Kidney epithelial cell (primary cell): ENCODE data around the gene TTLL5. TPM values are rescaled to one million over a fixed set of nuclear protein-coding genes. Genes with fewer than 3 reads are reported as not detected.

Source experiments
- DNase-seq: peaks from one replicate; pipeline ENCODE4 v3.0.0-alpha.2; 2010; ENCODE audit warnings: low read depth
- H3K27me3 ChIP-seq: 2 replicates; pipeline ENCODE4 v1.6.0; 2011; ENCODE audit warnings: low read length; ENCODE audit not compliant: control insufficient read depth, insufficient read depth
- H3K36me3 ChIP-seq: 2 replicates; pipeline ENCODE4 v1.5.1; 2011; ENCODE audit warnings: low read length; ENCODE audit not compliant: control insufficient read depth, insufficient read depth
- H3K4me3 ChIP-seq: 2 replicates; pipeline ENCODE4 v1.5.1; 2011; ENCODE audit warnings: low read depth, mild to moderate bottlenecking, control low read depth, low read length
- total RNA-seq: library from RNA; depleted of rRNA; stranded (reverse); fragments of >200 nt; gene quantifications from 2 replicates; pipeline ENCODE4 v1.2.3, GENCODE V29; 2015
- TF ChIP-seq, protein P1 (sequence below): IDR thresholded peaks from 2 replicates; pipeline ENCODE4 v1.5.1; 2011; ENCODE audit warnings: mild to moderate bottlenecking, moderate library complexity, low read length, control low read depth, inconsistent platforms; ENCODE audit not compliant: insufficient read depth, poor library complexity, severe bottlenecking

TTLL5 gene
- total RNA-seq, 1 donor from 2014 or later: 24.7 TPM

- H3K27me3 ChIP-seq: no peaks in the 10 kb centered on the region
- peaks cover 1% of the 10 kb centered on the region for H3K36me3 ChIP-seq
- no peak for DNase-seq
- no peak overlapping the region for H3K4me3 ChIP-seq
- TF ChIP-seq, protein P1, sequence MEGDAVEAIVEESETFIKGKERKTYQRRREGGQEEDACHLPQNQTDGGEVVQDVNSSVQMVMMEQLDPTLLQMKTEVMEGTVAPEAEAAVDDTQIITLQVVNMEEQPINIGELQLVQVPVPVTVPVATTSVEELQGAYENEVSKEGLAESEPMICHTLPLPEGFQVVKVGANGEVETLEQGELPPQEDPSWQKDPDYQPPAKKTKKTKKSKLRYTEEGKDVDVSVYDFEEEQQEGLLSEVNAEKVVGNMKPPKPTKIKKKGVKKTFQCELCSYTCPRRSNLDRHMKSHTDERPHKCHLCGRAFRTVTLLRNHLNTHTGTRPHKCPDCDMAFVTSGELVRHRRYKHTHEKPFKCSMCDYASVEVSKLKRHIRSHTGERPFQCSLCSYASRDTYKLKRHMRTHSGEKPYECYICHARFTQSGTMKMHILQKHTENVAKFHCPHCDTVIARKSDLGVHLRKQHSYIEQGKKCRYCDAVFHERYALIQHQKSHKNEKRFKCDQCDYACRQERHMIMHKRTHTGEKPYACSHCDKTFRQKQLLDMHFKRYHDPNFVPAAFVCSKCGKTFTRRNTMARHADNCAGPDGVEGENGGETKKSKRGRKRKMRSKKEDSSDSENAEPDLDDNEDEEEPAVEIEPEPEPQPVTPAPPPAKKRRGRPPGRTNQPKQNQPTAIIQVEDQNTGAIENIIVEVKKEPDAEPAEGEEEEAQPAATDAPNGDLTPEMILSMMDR: no peak
These were observed 73.8 kb downstream of the TTLL5 start for GRCh38 chr14:75734854-75735253.

- no peaks in the 10 kb centered on the region for H3K27me3 ChIP-seq
- TF ChIP-seq, protein P1: no peak
- no peak for DNase-seq
- peaks cover 1% of the 10 kb centered on the region for H3K36me3 ChIP-seq
- H3K4me3 ChIP-seq: no peak overlapping the region
These were observed 75.9 kb downstream of the TTLL5 start for GRCh38 chr14:75736845-75737485.

DNA sequence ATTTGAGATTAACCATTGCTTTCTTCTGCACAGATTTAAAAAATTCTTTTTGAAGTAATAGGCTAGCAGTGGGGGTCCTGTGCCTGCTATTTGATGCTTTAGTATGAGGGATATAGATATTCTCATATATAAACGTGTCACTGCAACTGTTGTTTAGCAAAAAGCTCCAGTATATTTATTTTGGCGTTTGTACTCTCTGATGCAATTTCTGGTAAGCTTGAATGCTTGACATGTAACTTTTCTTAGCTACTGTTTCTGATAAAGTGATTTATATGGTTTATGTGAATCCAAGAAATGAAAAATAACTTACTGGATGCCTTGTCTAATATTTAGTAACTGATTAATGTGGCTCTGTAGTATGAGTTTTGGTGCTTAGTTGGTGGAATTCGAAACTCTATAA, 77.1 kb downstream of the TTLL5 start:
- Histone ChIP-seq H3K4me3 (no peak overlapping the region), H3K27me3 (no peaks in the 10 kb centered on the region), H3K36me3 (peaks cover 1% of the 10 kb centered on the region)
- DNase-seq: no peak
- TF ChIP-seq, protein P1: no peak

- H3K36me3 ChIP-seq: no peaks in the 10 kb centered on the region
These were observed 81.8 kb downstream of the TTLL5 start for GRCh38 chr14:75742867-75743266.

GRCh38 chr14:75747899-75748298, 86.9 kb downstream of the TTLL5 start:
- DNase-seq: no peak
- Histone ChIP-seq H3K4me3 (no peak overlapping the region), H3K36me3 (no peaks in the 10 kb centered on the region), H3K27me3 (no peaks in the 10 kb centered on the region)
- TF ChIP-seq, protein P1: no peak

More at GRCh38 chr14:75742867-75743266, 81.8 kb downstream of the TTLL5 start:
- H3K4me3 ChIP-seq: no peak overlapping the region
- no peaks in the 10 kb centered on the region for H3K27me3 ChIP-seq
- no peak for DNase-seq
- TF ChIP-seq, protein P1: no peak

DNA sequence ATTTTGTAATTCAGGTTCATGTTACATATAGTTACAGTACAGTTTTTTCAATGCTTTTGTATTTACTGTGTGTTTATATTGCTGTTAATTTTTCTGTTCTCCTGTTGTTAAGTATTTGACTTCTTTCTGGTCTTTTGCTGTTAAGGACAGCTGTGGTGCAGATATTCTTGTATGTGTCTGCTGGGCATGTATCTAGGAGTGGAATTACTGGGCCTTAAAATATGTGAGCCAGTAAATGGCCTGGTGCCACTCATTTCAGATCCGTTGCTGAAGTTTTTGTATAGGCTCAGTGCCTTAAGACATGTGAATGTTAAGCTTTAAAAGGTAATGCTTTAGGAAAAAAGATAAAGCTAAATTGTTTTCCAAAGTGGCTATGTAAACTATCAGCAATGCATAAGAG, 87.3 kb downstream of the TTLL5 start:
- no peak for DNase-seq
- H3K27me3 ChIP-seq: no peaks in the 10 kb centered on the region
- H3K36me3 ChIP-seq: no peaks in the 10 kb centered on the region
- H3K4me3 ChIP-seq: no peak overlapping the region
- TF ChIP-seq, protein P1: no peak
